AG09309 (cell line): ENCODE results near the gene OLFML2A.
A peak's percentile ranks its signal among the peaks of the same experiment; 100 is the strongest.
"Not testable (repeated sequence)": the region's sequence is repeated elsewhere in the genome, so short reads cannot be mapped to it uniquely, and the experiment has no call there.

ENCODE experiments used
- DNase-seq: peaks from one replicate; pipeline ENCODE4 v3.0.0-alpha.2; 2010; ENCODE audit warnings: low read depth
- H3K4me3 ChIP-seq: 2 replicates; pipeline ENCODE4 v1.5.1; 2011; ENCODE audit warnings: mild to moderate bottlenecking, low read depth, low read length, moderate library complexity; ENCODE audit not compliant: control insufficient read depth
- CTCF ChIP-seq: IDR thresholded peaks from 2 replicates; pipeline ENCODE4 v1.5.1; 2011; ENCODE audit warnings: mild to moderate bottlenecking, low read depth, low read length, inconsistent platforms; ENCODE audit not compliant: insufficient read depth, control insufficient read depth; ENCODE audit errors: missing control alignments

Gene OLFML2A

GRCh38 chr9:124835026-124835557, 58.2 kb downstream of the OLFML2A start:
- no peak for DNase-seq
- H3K4me3 ChIP-seq: no peak overlapping the region
- TF ChIP-seq CTCF: no peak

- H3K4me3 ChIP-seq, DNase-seq: not testable (repeated sequence)
Observed at GRCh38 chr9:124838132-124838531, 61.2 kb downstream of the OLFML2A start.

GRCh38 chr9:124838567-124839275, 61.8 kb downstream of the OLFML2A start:
- H3K4me3 ChIP-seq, DNase-seq: not testable (repeated sequence)

- no peak overlapping the region for H3K4me3 ChIP-seq
- TF ChIP-seq CTCF: peak; percentile 58
- DNase-seq: no peak
Observed at GRCh38 chr9:124839612-124840299, 62.8 kb downstream of the OLFML2A start.

- DNase-seq: no peak
- H3K4me3 ChIP-seq: no peak overlapping the region
- TF ChIP-seq CTCF: peak; percentile 7
Observed at GRCh38 chr9:124840300-124840833, 63.4 kb downstream of the OLFML2A start.

GRCh38 chr9:124841075-124841821, 64.3 kb downstream of the OLFML2A start:
- H3K4me3 ChIP-seq: no peak overlapping the region
- TF ChIP-seq CTCF: no peak
- DNase-seq: no peak

GRCh38 chr9:124843456-124844034, 66.6 kb downstream of the OLFML2A start:
- no peak for DNase-seq
- no peak overlapping the region for H3K4me3 ChIP-seq
- TF ChIP-seq CTCF: no peak
